ENCODE results near the gene SYNM.

SYNM gene

DNA sequence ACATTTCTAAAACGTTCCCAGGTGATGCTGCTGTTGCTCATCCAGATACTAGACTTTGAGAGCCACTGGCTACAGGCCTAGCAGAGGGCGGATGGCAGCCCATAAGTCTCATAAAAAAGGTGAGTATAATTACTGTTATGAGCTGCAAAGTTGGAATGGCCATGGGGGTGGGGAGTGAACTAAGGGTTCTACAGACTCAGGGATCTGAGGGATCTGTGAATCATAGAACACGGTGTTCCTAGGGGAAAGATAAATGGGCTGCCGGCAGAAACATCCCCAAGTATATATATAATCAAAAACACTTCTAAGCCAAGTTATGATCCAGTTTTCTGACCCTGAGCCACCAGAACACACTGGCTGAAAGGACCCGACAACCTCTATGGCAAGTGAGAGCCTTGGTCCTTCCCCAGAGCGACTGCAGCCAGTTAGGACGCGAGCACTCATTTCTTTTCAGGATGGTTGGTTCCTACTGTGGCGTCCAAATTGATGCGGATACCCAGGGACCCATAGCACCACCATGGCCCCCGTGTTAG lies 7.9 kb upstream of the SYNM start:
- Histone ChIP-seq H3K4me1 (ENCODE audit: low read length) (peaks cover 16% of the 10 kb centered on the region), H3K4me2 (ENCODE audit: low read length) (no peak overlapping the region), H3K36me3 (replicated peaks; ENCODE audit: low read depth, low read length) (no peaks in the 10 kb centered on the region), H3K9ac (ENCODE audit: low read length) (no peak overlapping the region), H3K79me2 (ENCODE audit: low read length) (no peaks in the 10 kb centered on the region), H3K27ac (ENCODE audit: low read length) (no peak overlapping the region), H3K9me3 (ENCODE audit: insufficient read depth, low read length) (no peaks in the 10 kb centered on the region), H4K20me1 (ENCODE audit: insufficient read depth, low read length) (peaks cover 33% of the 10 kb centered on the region), H3K4me3 (ENCODE audit: low read length) (no peak overlapping the region), H2AFZ (ENCODE audit: low read depth, low read length) (no peak overlapping the region), H3K27me3 (ENCODE audit: low read depth, low read length) (peaks cover 85% of the 10 kb centered on the region)
- TF ChIP-seq EZH2phosphoT487 (IDR thresholded peaks at IDR 0.05; ENCODE audit: low read depth), result no peak
- TF ChIP-seq, protein P1, sequence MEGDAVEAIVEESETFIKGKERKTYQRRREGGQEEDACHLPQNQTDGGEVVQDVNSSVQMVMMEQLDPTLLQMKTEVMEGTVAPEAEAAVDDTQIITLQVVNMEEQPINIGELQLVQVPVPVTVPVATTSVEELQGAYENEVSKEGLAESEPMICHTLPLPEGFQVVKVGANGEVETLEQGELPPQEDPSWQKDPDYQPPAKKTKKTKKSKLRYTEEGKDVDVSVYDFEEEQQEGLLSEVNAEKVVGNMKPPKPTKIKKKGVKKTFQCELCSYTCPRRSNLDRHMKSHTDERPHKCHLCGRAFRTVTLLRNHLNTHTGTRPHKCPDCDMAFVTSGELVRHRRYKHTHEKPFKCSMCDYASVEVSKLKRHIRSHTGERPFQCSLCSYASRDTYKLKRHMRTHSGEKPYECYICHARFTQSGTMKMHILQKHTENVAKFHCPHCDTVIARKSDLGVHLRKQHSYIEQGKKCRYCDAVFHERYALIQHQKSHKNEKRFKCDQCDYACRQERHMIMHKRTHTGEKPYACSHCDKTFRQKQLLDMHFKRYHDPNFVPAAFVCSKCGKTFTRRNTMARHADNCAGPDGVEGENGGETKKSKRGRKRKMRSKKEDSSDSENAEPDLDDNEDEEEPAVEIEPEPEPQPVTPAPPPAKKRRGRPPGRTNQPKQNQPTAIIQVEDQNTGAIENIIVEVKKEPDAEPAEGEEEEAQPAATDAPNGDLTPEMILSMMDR (IDR thresholded peaks at IDR 0.05; ENCODE audit: low read depth, low read length), result no peak

DNA sequence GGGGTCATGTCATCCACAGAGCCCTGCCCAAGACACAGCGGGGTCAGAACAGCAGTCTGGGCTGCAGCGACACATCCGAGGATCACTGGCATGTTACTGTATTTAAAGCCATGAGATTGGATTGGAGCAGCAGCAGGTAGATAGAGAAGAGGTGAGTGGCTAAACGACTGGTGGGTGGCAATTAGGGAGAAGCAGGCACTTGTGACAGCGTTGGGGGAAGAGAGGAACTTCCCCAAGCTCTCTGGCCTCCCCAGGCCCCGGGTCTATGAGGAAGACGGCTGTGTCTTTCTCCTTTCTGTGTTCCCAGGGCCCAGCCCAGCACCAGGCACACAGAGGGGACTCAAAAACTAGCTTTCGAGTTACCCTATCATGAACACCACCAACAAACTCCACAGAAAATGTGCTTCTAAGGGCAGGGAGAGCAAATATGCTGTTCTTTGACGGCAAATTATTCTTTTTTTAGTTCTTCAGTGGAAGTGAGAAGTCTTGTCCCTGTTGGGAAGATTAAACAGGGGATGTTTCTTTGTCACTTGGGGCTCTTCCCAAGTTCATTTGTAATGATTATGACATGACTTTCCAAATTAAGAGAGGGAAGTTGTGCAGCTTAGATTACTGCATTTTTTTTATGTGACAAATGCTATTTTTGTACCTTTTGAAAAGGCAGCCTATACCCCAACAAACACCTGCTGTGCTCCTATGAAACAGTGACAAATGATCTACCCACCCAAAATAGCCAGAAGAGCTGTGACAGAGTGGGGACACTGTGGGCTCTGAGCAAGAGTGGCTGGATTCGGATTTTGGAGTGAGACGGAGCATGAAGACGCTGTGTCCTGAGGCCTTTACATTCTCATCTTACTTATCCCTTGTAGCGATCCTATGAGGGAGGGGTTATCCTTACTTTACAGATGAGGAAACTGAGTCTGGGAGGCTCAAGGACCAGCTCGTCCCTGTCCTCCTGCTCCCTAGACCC lies 7.2 kb upstream of the SYNM start:
- Histone ChIP-seq H3K9me3 (ENCODE audit: insufficient read depth, low read length) (no peaks in the 10 kb centered on the region), H3K4me3 (ENCODE audit: low read length) (no peak overlapping the region), H3K79me2 (ENCODE audit: low read length) (no peaks in the 10 kb centered on the region), H3K4me2 (ENCODE audit: low read length) (no peak overlapping the region), H3K27me3 (ENCODE audit: low read depth, low read length) (peaks cover 85% of the 10 kb centered on the region), H3K4me1 (ENCODE audit: low read length) (peaks cover 10% of the 10 kb centered on the region), H3K36me3 (replicated peaks; ENCODE audit: low read depth, low read length) (no peaks in the 10 kb centered on the region), H4K20me1 (ENCODE audit: insufficient read depth, low read length) (peaks cover 28% of the 10 kb centered on the region), H3K9ac (ENCODE audit: low read length) (no peak overlapping the region), H2AFZ (ENCODE audit: low read depth, low read length) (no peak overlapping the region), H3K27ac (ENCODE audit: low read length) (no peak overlapping the region)
- no peak for TF ChIP-seq EZH2phosphoT487 (IDR thresholded peaks at IDR 0.05; ENCODE audit: low read depth)
- TF ChIP-seq, protein P1 (IDR thresholded peaks at IDR 0.05; ENCODE audit: low read depth, low read length), result no peak

DNA sequence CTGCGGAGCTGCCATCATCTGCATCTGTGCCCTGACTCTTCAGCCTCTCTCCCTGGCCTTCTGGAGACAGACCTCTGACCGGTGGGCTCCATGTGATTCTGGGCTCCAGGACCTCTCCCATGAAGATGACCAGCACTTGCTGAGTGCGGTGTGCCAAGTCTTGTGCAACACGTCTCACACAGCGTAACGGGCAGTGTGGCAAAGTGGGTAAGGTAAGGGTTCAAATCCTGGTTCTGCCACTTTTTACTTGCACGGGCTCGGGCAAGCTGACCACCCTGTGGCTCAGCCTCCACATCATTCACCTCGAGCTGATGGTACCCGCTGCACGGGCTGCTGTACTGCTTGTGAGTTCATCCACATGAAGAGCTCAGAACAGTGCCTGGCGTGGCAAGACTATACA lies 6.5 kb upstream of the SYNM start:
- no peak overlapping the region for H3K4me2 ChIP-seq (ENCODE audit: low read length)
- peaks cover 3% of the 10 kb centered on the region for H3K4me1 ChIP-seq (ENCODE audit: low read length)
- peaks cover 88% of the 10 kb centered on the region for H3K27me3 ChIP-seq (ENCODE audit: low read depth, low read length)
- TF ChIP-seq EZH2phosphoT487 (IDR thresholded peaks at IDR 0.05; ENCODE audit: low read depth), result no peak
- TF ChIP-seq, protein P1 (IDR thresholded peaks at IDR 0.05; ENCODE audit: low read depth, low read length), result no peak
- H2AFZ ChIP-seq (ENCODE audit: low read depth, low read length), result no peak overlapping the region
- H4K20me1 ChIP-seq (ENCODE audit: insufficient read depth, low read length), result peaks cover 28% of the 10 kb centered on the region
- no peaks in the 10 kb centered on the region for H3K9me3 ChIP-seq (ENCODE audit: insufficient read depth, low read length)
- H3K36me3 ChIP-seq (replicated peaks; ENCODE audit: low read depth, low read length), result no peaks in the 10 kb centered on the region
- no peak overlapping the region for H3K27ac ChIP-seq (ENCODE audit: low read length)
- H3K4me3 ChIP-seq (ENCODE audit: low read length), result no peak overlapping the region
- H3K9ac ChIP-seq (ENCODE audit: low read length), result no peak overlapping the region
- no peaks in the 10 kb centered on the region for H3K79me2 ChIP-seq (ENCODE audit: low read length)

DNA sequence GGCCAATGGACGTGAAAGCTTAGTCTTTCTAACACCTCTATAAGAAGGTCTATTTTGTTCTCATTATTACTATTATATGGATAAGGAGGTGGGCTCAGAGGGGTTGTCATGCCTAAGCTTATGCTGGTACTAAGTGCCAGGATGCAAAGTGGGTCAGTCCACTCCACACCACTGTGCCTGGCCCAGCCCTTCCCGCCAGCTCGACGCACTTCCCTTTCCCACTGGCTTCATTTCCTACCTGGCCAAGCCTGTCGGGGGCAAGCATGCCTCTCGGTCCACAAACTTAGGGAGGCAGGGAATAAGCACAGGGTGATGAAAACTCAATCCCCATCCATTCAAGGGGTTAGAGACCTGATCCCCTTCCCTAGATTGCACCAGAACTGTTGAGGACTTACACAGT lies 5.9 kb upstream of the SYNM start:
- Histone ChIP-seq H3K27me3 (ENCODE audit: low read depth, low read length) (peaks cover 88% of the 10 kb centered on the region), H4K20me1 (ENCODE audit: insufficient read depth, low read length) (peaks cover 28% of the 10 kb centered on the region)

More for the DNA sequence above, 5.9 kb upstream of the SYNM start:
- Histone ChIP-seq H3K4me3 (ENCODE audit: low read length) (no peak overlapping the region), H3K27ac (ENCODE audit: low read length) (no peak overlapping the region), H3K9me3 (ENCODE audit: insufficient read depth, low read length) (no peaks in the 10 kb centered on the region), H3K36me3 (replicated peaks; ENCODE audit: low read depth, low read length) (no peaks in the 10 kb centered on the region), H3K79me2 (ENCODE audit: low read length) (no peaks in the 10 kb centered on the region), H2AFZ (ENCODE audit: low read depth, low read length) (no peak overlapping the region), H3K4me1 (ENCODE audit: low read length) (peaks cover 3% of the 10 kb centered on the region; the same call in 1 of the 2 replicates), H3K4me2 (ENCODE audit: low read length) (no peak overlapping the region), H3K9ac (ENCODE audit: low read length) (no peak overlapping the region)
- TF ChIP-seq, protein P1 (IDR thresholded peaks at IDR 0.05; ENCODE audit: low read depth, low read length), result no peak
- no peak for TF ChIP-seq EZH2phosphoT487 (IDR thresholded peaks at IDR 0.05; ENCODE audit: low read depth)
